Daoy (cell line): ENCODE results near the gene DNAH1. TPM values are rescaled to one million over a fixed set of nuclear protein-coding genes. Genes with fewer than 3 reads are reported as not detected.

Source experiments
- DNase-seq: peaks from one replicate; pipeline ENCODE4 v3.0.0-alpha.2; 2015; ENCODE audit warnings: low read depth
- total RNA-seq: library from RNA; depleted of rRNA; stranded (reverse); fragments of >200 nt; shearing (Covaris generic); gene quantifications from 2 replicates; pipeline ENCODE4 v1.2.3, GENCODE V29; 2014

DNAH1 gene
- total RNA-seq, 1 experiment from 2014 or later, result 0.74 TPM

GRCh38 chr3:52310861-52311575, 5.1 kb upstream of the DNAH1 start:
- DNase-seq, result peak; percentile 24

DNA sequence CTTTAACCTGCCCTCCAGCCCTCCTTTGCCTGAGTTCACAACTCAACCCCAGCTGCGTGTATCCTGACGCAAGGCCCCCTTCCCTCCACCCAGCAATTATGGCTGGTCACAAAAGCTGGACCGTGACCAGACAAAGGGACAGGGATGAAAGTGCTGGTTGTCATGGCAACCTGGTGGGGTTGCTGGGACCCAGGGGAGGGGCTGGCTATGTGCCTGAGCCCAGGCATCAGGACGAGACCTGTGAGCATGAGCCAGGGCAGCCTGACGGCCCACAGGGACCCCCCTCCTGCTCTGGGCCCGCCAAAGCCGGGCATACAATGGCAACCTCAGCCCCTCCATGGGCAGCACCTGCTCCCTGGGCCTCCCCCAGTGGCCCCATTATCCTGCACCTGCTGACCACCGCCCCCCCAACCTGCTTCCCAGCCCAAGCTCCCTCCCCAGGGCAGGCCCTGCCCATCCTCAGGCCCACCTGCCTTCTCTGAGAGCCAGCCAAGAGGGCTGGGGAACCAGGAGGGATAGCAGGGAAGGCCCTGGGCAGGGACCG, 4.5 kb upstream of the DNAH1 start:
- no peak for DNase-seq

DNA sequence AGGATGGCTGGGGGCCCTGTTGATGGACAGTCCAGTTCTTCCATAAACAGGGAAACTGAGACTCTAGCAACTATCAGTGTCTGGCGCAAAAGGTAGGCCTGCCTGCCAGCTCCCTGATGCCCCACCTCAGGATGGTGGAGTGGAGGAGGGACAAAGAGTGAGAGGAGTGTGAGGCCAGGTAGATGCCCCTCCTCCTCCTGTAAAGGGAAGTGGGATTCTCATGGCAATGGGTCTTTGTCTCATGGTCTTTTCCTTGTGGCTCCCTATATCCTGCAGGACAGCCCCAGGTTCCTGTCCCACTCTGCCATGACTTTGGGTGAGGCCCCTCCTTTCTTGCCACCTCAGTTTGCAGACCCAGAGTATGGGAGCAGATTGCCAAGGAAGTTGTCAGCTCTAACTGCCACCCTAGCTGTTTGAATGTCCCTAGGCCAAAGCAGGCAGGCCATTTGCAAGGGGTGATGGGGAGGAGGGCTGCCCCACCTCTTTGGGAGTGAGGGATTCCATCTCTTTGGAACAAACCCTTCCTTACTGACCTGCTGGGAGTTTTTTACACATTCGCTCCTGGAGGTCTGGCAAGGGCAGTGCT, 2.8 kb upstream of the DNAH1 start:
- DNase-seq, result no peak

DNA sequence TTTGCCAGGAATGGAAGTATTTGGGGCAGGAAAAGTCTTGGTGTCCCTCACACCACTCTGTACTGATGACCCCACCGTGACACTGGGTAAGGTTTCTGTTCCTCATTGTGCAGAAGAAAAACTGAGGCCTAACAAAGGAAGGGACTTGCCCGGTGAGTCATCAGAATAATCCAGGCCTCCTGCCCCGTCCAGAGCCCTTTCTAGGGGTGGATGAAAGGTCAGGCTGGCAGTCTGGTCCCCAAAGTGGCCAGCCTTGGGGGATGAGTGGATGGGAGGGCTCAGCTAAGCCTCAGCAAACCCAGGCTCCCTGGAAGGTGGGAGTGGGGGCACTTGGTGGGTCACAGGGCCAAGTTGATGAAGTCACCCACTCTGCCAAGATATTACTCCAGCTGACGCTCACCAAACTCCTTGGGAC, 2.3 kb upstream of the DNAH1 start:
- peak; percentile 29 for DNase-seq

DNA sequence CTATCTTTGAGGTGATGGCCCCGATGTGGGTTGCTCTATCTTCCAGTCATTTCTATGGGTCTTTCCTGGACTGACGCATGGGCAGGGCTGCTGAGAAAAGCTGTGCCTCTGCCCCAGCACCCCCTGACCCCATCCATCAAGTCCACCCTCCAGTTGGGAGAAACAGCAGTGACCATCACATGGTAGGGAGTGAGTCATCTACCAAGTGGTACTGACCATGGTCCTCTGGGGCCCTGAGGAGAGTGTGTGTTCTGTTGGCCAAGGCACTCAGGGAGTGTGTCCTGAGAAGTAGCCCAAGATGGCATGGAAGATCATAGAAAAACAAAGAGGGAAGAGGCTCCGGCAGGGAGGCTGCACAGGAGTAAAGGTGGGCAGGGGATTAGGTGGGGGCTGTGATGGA, 1.6 kb upstream of the DNAH1 start:
- DNase-seq, result no peak

- DNase-seq, result no peak
Observed at GRCh38 chr3:52315006-52315405, 1.1 kb upstream of the DNAH1 start.

GRCh38 chr3:52317208-52318000, 1.3 kb downstream of the DNAH1 start:
- DNase-seq, result no peak

GRCh38 chr3:52318186-52318816, 2.2 kb downstream of the DNAH1 start:
- DNase-seq, result no peak

DNA sequence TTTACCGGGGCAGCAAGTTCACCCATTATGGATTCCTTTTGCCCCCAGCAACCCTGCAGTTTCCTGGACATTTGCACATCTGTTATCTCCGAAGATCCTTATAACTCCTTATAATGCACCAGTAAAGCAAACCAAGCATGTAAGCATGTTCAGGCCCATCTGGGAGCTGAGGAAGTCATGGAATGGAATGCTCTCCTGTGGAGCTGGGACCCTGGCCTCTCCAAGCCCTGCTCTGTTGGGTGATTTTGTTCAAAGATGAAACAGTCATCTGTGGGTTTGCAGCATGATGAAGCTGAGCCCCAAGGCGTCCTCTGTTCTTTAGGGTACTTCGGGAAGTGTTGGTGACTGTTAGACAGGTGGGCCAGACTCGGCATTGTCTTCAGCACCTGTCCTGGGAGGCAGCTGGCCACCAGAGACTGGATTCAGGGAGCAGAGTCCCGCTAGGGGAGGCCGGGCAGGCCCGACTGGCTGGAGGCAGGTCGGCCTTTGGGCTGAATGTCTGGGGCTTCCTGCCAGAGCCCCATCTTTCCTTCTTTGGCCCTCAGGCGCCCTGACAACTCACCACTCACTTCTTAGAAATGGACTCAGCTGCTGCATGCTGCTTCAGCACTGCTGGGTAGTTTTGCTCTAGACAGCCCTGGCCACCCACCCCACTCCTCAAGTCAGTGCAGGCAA, 3.9 kb downstream of the DNAH1 start:
- no peak for DNase-seq

DNA sequence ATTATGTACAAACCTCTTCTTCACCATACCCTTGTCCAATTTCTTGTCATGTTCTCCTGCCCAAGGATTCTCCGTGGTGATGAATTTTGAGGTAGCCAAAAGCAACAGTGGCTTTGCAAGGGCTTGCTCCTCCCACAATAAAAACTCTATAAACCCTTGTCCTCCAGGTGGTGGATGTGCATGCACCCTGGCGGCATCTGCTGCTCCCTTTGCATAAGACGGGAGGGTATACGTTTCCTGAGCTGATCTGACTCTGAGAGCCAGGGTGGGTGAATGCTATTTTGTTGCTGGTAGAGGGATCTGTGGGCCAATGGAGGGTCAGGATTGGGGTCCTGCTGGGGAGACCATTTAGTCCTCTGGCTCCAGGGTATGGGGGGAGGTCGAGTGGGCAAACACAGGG, 5.4 kb downstream of the DNAH1 start:
- DNase-seq, result no peak

- DNase-seq, result no peak
Observed at GRCh38 chr3:52322466-52322865, 6.3 kb downstream of the DNAH1 start.

DNA sequence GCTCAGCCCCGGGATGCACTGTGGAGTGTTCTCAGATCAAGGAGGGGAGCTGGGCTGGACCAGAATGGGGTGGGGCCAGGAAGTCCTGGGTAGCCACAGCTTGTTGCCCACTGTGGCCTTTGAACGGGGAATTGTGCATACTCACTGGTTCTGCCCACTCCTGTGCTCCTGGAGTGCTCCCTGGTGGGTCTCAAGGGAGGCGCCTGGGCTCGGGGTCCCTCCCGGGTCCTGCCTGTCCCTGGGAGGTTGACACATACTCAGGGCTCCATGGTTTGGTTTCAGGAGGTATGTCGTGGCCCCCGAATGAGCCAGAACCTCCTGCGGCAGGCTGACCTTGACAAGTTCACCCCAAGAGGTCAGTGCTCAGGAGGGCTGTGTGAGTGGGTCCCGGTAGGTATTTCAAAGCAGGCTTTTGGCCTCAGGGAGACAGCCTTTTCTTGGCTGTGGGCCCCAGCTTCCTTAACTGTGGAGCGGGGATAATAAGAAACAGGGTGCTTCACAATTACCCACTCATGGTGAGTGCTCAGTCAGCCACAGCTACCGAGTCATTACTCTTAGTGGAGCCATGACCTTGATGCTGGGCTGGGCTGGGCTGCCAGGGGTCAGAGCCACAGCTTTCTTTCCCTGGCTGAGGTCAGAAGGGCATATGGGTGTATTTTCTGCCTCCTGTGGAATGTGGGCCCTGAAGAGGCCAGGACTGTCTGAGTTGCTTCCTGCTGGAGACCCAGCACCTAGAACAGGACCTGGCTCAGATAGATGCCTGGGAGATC, 7.6 kb downstream of the DNAH1 start:
- DNase-seq, result no peak

GRCh38 chr3:52324676-52325075, 8.6 kb downstream of the DNAH1 start:
- DNase-seq, result no peak

- DNase-seq, result no peak
Observed at GRCh38 chr3:52325686-52326085, 9.6 kb downstream of the DNAH1 start.

GRCh38 chr3:52326976-52327375, 10.9 kb downstream of the DNAH1 start:
- no peak for DNase-seq

DNA sequence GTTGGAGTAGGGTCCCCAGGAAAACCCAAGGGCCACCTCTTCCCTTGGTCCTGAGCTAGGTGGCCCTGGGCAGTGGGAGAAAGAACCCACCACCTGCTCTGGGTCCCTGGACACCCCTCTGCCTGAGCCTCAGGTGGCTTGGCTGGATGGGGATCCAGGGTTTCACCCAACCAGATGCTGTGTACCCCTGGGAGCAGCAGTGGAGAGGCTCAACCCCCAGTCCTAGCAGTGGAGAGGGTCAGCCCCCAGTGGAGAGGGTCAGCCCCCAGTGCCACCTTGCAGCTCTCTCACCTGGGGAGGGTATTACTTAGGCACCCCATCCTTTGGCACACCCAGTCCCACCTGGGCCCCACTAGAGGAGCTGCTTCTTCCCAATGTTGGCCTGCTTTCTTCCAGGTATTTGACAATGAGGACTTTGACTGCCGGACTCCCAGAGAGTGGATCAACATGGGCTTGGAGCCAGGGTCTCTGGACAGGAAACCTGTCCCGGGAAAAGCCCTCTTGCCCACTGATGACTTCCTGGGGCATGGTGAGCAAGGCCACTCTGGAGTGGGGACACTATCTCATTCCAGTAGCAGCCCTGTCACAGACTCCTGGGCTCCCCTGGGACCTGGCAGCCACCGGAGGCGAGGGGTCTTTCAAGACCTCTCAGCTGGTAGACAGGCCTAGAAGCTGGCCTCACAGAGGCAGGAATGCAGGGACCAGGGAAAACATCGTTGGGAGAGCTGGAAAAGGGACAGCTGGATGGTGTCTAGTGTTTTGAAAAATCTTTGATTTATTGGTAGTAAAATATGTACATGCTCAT, 11.6 kb downstream of the DNAH1 start:
- DNase-seq, result no peak

- no peak for DNase-seq
Observed at GRCh38 chr3:52328536-52329080, 12.5 kb downstream of the DNAH1 start.

- DNase-seq, result no peak
Observed at GRCh38 chr3:52330194-52330805, 14.2 kb downstream of the DNAH1 start.

DNA sequence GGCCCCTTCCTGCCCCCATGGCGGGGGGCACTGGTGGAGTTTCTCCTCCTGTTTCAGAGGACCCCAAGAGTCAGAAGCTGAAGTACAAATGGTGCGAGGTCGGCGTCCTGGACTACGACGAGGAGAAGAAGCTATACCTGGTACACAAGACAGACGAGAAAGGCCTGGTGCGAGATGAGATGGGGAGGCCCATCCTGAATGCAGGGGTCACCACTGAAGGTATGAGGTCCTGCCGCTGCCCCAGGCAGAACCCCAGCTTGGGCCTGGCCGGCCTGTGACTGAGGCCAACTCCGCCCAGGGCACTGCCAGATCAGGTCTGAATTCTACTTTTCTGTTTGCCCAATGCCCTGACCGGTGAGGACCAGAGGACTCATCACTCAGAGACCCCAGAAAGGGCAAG, 15.0 kb downstream of the DNAH1 start:
- no peak for DNase-seq
